Putamen (tissue), 1 donor: ENCODE results near the gene NDOR1.

Experiments
- DNase-seq: peaks from one replicate; pipeline ENCODE4 v3.0.0-alpha.2; 2016; ENCODE audit warnings: low spot score

NDOR1 gene

GRCh38 chr9:137205126-137206069 lies at the start of gene NDOR1, which contains the start of gene TMEM203:
NDOR1 (plus strand) TSS chr9:137205700; CDS start chr9:137205778, 78 bp downstream.
TMEM203 (minus strand) TSS chr9:137205648; CDS start chr9:137205414, 234 bp downstream.
- peak; percentile 89 for DNase-seq

DNA sequence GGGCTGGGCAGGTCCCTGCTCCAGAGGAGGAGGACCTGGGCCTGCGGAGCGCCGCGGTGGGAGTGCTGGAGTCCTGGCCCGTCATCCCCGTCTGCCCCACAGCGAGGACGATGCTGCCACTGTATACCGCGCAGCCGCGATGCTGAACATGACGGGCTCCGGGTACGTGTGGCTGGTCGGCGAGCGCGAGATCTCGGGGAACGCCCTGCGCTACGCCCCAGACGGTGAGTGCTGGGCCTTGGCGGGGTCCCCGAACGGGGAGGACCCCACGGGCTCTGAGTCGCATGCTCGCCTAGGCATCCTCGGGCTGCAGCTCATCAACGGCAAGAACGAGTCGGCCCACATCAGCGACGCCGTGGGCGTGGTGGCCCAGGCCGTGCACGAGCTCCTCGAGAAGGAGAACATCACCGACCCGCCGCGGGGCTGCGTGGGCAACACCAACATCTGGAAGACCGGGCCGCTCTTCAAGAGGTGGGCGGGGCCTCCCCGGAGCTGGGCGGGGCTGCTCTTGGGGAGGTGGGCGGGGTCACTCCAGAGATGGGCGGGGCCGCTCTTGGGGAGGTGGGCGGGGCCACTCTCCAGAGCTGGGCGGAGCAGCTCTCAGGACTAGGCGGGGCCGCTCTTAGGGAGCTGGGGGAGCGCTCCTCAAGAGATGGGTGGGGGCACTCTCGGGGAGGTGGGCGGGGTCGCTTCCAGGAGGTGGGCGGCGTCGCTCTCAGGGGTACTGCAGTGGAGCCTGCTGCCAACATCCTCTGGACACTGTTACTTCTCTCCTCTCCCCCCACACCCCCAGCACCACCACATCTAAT lies 48.7 kb upstream of the NDOR1 start:
- DNase-seq: no peak

DNA sequence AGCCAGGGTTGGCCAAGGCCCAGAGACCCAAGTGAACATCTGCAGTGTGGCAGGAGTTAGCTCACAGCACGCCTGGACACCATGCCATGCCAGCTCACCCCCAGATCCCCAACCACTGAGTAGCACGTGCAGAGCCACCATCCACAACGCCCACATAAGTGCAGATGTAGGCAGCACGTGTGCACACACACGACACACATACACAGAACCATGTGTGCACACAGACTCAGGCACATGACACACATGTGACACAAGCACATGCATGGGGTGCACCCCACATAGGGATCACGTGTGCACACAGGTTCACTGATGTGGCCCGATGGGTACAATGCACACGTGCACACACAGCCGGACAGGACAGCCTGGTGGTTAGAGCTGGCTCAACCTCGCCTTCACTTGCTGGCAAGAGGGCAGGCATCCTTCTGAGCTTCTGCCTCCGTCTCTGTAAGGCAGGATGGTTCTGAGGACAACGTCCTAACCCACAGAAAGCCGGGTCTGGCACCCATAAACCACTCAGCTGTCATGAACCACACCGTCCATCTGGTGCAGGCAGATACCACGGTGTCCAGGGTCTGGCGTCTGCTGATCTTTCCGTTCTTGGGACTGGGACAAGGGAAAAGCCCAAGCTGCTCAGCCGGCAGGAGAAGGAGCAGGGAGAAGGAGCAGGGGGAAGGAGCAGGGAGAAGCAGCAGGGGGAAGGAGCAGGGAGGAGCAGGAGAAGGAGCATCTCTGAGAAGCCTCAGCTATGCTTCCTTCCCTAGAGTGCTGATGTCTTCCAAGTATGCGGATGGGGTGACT lies 47.7 kb upstream of the NDOR1 start:
- DNase-seq: no peak

DNA sequence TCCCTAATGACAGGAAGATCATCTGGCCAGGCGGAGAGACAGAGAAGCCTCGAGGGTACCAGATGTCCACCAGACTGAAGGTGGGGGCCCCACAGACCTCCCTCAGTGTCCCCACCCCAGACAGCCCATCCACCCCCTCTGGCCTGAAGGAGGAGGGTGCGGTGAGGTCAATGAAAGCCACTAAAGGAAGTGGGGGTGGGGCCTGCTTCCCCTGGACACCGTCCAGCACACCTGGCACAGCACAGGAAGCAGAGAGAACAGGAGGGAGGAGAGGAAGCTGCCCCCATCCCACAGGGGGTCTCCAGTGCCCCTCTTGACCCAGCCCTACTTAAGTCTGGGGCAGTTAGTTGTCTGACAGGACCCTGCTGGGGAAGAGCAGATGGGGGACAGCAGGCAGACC lies 46.9 kb upstream of the NDOR1 start:
- DNase-seq: no peak

- no peak for DNase-seq
These were observed 46.1 kb upstream of the NDOR1 start for GRCh38 chr9:137159105-137160053.

DNA sequence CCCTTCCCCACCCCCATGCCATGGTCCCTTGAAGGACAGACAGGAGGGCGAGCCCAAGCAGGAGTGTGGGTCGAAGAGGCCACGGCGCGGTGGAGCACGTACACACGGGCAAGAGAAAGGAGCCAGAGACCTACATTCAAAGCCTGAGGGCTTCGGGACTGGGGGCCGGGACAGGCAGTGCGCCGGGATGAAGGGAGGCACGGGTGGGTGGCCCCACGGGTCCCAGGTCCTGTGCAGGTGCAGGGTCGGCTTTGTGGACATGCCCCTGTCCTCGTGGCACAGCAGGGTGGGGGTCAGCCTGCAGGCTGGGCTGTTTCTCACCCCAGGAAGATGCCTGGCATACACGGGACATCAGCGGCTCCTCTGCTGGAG lies 45.5 kb upstream of the NDOR1 start:
- no peak for DNase-seq

DNA sequence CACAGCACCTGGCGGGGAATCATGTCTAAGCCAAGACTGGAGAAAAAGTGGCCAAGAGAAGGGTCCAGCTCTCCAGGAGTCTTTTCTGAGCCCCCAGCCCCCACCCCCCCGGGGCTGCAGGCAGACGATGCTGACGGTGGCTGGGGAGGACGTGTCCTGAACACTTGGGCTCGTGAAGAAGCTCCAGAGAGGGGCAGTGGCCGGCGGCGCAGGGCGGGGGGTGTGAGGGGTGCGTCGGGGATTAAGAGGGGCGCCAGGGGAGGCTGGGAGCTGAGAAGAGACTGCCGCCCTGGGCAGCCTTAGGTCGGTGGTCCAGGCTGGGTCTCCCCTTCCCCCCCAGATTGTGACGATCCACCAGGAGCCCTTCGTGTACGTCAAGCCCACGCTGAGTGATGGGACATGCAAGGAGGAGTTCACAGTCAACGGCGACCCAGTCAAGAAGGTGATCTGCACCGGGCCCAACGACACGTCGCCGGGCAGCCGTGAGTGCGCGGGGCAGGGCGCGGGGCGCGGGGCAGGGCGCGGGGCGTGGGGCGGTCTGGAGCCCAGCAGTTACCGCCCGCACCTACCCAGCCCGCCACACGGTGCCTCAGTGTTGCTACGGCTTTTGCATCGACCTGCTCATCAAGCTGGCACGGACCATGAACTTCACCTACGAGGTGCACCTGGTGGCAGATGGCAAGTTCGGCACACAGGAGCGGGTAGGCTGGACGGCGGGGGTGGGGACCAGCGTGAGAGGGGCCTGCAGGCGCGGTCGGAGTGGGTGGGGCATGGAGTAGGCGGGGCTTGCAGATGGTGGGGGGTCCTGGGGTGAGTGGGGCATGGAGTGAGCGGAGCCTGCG lies 44.6 kb upstream of the NDOR1 start:
- no peak for DNase-seq

DNA sequence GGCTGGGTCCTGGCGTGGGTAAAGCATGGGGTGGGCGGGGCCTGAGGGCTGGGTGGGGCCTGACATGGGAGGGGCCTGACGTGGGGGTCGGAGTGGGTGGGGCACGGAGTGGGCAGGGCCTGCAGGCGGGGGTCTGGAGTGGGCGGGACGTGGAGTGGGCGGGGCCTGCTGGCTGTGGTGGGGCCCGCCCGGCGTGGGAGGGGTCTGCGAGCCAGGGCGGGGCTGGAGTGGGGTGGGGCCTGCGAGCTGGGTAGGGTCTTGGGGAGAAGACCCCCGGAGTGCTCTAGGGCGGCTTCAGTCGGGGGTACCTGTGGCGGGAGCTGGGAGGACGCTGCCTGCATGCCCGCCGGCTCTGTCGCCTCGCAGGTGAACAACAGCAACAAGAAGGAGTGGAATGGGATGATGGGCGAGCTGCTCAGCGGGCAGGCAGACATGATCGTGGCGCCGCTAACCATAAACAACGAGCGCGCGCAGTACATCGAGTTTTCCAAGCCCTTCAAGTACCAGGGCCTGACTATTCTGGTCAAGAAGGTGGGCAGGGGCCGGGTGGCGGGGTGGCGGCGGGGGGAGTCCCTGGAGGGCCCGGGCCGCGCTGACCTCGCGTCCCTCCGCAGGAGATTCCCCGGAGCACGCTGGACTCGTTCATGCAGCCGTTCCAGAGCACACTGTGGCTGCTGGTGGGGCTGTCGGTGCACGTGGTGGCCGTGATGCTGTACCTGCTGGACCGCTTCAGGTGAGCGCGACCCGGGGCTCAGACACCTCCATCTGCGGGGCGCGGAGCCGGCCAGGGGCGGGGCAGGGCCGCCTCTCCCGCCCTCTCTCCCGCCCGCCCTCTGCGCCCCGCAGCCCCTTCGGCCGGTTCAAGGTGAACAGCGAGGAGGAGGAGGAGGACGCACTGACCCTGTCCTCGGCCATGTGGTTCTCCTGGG lies 43.7 kb upstream of the NDOR1 start:
- no peak for DNase-seq

DNA sequence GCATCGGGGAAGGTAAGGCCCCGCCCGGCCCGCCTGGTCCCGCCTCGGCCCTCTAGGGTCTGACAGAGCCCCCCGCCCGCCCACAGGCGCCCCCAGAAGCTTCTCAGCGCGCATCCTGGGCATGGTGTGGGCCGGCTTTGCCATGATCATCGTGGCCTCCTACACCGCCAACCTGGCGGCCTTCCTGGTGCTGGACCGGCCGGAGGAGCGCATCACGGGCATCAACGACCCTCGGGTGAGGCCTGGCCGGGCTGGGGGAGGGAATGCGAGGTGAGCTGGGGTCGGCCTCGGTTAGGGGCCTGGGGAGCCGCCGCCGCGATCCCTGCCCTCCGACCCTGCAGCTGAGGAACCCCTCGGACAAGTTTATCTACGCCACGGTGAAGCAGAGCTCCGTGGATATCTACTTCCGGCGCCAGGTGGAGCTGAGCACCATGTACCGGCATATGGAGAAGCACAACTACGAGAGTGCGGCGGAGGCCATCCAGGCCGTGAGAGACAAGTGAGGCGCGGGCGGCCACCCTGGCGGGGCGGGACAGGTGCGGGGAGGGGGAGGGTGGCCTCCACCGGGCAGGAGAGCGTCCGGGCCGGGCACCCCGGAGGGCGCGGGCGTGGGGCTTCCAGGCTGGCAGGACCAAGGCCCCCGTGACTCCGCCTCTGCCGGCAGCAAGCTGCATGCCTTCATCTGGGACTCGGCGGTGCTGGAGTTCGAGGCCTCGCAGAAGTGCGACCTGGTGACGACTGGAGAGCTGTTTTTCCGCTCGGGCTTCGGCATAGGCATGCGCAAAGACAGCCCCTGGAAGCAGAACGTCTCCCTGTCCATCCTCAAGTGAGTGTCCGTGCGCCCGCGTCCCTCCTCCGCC lies 42.8 kb upstream of the NDOR1 start:
- DNase-seq: no peak

- DNase-seq: no peak
These were observed 42.2 kb upstream of the NDOR1 start for GRCh38 chr9:137163365-137163715.

DNA sequence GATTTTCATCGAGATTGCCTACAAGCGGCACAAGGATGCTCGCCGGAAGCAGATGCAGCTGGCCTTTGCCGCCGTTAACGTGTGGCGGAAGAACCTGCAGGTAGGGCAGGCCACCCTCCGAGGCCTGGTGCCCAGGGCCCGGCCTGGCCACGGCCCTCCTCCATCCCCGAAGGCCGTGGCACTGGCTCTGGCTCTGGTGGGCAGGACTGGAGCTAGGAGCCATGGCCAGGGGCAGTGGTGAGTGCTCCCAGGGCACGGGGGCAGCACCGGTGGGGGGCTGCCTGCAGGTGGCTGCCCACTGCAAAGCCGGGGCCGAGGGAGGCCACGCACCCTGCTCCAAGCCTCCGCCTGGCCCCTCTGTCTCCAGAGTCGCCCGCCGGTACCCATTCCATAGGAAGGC lies 41.7 kb upstream of the NDOR1 start:
- DNase-seq: no peak

DNA sequence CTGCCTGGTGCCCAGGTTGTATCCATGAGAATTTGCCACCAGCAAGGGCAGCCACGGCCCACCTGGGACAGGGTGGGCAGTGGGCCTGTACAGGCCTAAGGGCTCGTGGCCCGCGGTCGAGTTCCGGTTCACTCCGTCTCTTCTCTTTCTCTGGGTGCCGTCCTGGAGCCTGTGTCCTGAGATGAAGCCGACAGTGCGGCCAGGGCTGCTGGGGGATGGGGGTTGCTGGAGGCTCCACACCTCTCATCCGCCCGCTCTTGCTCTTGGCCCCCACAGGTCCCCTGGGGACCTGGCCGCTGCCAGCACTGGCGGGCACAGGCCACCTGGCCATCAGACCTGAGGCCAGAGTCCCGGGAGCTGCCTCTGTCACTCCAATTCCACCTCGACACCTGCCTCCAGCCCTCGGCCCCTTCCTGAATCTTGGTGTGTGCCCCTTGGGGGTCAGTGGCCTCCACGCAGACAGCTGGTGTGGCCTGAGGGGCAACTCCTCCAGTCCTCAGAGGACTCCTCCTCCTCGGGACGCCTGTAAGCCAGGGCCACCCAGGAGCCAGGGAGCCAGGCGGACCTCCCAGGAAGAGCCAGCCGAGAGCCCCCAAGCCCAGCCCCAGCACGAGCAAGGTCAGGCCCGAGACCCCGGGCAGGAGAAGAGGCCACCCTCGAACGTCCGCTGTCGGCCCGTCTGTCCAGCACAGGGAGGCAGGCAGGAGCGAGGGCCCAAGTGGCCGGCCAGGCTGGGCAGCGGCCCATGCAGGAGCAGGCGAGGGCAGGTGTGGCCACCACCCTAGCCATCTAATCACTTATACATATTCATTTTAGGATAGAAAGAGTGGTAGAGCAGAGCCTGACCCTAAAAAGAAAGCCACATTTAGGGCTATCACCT lies 40.9 kb upstream of the NDOR1 start:
- no peak for DNase-seq

DNA sequence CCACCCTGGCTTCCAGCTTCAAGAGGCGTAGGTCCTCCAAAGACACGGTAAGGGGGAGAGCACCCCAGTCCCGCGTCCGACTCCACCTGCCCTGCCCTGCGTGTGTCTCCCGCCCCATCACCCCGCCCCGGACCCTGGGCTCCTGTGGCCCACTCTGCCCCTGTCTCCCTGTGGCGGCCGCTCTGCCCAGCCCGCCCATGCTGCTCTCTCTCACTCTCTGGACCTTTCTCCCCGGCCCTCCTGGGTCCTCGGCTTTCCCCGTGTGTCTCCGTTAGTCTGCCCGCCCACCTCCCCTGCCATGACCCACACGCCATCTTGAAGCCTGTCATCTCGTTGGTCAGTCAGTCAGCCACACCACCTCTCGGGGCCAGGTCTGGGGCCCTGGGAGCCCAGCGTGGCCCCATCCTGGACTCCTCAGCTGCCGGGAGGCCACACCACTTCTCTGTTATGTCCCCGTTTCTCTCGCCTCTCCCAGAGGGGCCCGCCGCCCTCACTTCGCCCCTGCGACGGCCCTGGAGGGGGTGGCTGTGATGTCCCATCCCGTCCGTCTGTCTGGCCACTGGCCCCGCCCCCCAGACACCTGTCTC lies 40.2 kb upstream of the NDOR1 start:
- DNase-seq: no peak

DNA sequence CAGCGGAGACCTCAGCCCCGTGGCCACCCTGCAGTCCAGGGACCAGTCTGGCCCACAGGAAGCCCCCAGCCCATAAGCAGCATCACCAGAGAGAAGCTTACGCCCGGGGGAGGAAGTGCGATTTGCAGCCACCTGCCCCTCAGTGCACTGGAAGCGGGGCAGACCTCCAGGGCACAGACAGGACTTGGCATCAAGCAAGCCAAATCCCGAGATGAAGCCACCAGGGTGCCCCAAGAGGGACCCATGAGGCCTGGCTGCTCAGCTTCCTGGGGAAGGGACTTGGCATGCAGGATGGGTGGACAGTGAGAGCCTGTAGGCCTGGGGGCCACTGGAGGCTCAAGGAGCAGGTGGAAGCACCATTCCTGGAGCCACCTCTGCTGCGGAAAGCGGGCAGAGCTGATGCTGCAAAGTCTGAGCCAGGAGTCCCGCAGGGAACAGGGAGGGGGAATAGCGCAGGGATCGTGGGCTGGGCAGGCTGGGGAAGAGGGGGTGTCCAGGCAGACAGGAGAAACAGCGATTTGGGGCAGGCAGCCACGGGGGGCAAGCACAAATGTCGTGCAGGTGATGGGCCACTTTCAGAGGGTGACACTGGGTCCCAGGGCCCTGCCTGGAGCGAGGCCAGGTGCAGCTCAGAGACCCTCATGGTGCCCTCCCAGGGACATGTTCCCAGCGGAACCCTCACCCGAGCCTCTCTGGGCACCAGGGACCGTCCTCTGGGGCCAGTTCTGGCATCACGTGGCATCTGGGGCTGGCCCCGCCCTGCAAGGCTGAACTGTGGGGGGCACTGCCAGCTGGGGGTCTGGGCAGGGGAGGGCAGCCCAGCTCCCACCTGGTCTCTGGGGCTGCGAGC lies 38.9 kb upstream of the NDOR1 start:
- no peak for DNase-seq

DNA sequence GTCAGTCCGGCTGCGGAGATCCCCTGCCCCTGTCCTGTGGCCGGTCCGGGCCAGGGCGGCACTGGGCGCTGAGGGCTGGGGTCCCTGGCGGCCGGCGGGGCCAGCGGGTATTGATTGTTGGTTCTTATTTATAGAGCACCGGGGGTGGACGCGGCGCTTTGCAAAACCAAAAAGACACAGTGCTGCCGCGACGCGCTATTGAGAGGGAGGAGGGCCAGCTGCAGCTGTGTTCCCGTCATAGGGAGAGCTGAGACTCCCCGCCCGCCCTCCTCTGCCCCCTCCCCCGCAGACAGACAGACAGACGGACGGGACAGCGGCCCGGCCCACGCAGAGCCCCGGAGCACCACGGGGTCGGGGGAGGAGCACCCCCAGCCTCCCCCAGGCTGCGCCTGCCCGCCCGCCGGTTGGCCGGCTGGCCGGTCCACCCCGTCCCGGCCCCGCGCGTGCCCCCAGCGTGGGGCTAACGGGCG lies 38.2 kb upstream of the NDOR1 start:
- DNase-seq: no peak
